ENCODE results near the gene IGF2R.

Gene IGF2R

GRCh38 chr6:160022793-160023192 lies 53.9 kb downstream of the IGF2R start:
- Histone ChIP-seq H3K27me3 (ENCODE audit: control insufficient read depth, insufficient read depth, low read length) (no peaks in the 10 kb centered on the region), H3K9me3 (ENCODE audit: control insufficient read depth, low read depth, low read length) (no peaks in the 10 kb centered on the region), H3K36me3 (ENCODE audit: control insufficient read depth, low read depth, low read length) (peaks cover 30% of the 10 kb centered on the region)

DNA sequence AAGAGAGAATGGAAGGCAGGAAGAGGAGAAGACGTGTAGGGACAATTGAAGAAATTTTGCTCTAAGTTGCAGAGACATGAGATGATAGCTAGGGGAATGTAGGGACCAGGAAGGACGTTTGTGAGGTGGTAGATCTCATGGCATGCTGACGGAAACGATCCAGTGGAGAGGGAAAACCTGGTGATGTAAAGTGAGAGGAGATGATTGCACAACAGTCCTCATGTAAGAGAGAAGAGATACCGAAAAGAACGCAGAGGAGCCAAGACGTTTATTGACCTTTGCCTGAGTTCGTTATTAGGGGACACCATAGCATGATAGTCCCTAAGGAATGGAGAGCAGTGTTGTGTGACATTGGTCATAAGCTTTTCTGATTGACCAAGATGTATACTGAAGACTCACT lies 55.3 kb downstream of the IGF2R start:
- Histone ChIP-seq H3K27me3 (ENCODE audit: control insufficient read depth, insufficient read depth, low read length) (no peaks in the 10 kb centered on the region), H3K9me3 (ENCODE audit: control insufficient read depth, low read depth, low read length) (no peaks in the 10 kb centered on the region), H3K36me3 (ENCODE audit: control insufficient read depth, low read depth, low read length) (peaks cover 36% of the 10 kb centered on the region), H3K9ac (ENCODE audit: low read length) (no peak overlapping the region), H3K27ac (ENCODE audit: low read length) (no peak overlapping the region), H3K4me3 (ENCODE audit: low read length) (no peak overlapping the region), H3K4me1 (ENCODE audit: control insufficient read depth, low read depth, low read length) (no peaks in the 10 kb centered on the region)

More at GRCh38 chr6:160022793-160023192, 53.9 kb downstream of the IGF2R start:
- H3K4me3 ChIP-seq (ENCODE audit: low read length): no peak overlapping the region
- H3K27ac ChIP-seq (ENCODE audit: low read length): no peak overlapping the region
- no peak overlapping the region for H3K9ac ChIP-seq (ENCODE audit: low read length)
- no peaks in the 10 kb centered on the region for H3K4me1 ChIP-seq (ENCODE audit: control insufficient read depth, low read depth, low read length)

- Histone ChIP-seq H3K4me1 (ENCODE audit: control insufficient read depth, low read depth, low read length) (no peaks in the 10 kb centered on the region), H3K4me3 (ENCODE audit: low read length) (no peak overlapping the region), H3K9ac (ENCODE audit: low read length) (no peak overlapping the region), H3K9me3 (ENCODE audit: control insufficient read depth, low read depth, low read length) (no peaks in the 10 kb centered on the region), H3K36me3 (ENCODE audit: control insufficient read depth, low read depth, low read length) (peaks cover 51% of the 10 kb centered on the region), H3K27me3 (ENCODE audit: control insufficient read depth, insufficient read depth, low read length) (no peaks in the 10 kb centered on the region), H3K27ac (ENCODE audit: low read length) (no peak overlapping the region)
Measured at GRCh38 chr6:160027076-160027475, 58.2 kb downstream of the IGF2R start.

- Histone ChIP-seq H3K4me3 (ENCODE audit: low read length) (no peak overlapping the region), H3K4me1 (ENCODE audit: control insufficient read depth, low read depth, low read length) (no peaks in the 10 kb centered on the region), H3K27ac (ENCODE audit: low read length) (no peak overlapping the region), H3K27me3 (ENCODE audit: control insufficient read depth, insufficient read depth, low read length) (no peaks in the 10 kb centered on the region), H3K9me3 (ENCODE audit: control insufficient read depth, low read depth, low read length) (no peaks in the 10 kb centered on the region), H3K36me3 (ENCODE audit: control insufficient read depth, low read depth, low read length) (peaks cover 59% of the 10 kb centered on the region), H3K9ac (ENCODE audit: low read length) (no peak overlapping the region)
Measured at GRCh38 chr6:160027931-160028330, 59.0 kb downstream of the IGF2R start.

DNA sequence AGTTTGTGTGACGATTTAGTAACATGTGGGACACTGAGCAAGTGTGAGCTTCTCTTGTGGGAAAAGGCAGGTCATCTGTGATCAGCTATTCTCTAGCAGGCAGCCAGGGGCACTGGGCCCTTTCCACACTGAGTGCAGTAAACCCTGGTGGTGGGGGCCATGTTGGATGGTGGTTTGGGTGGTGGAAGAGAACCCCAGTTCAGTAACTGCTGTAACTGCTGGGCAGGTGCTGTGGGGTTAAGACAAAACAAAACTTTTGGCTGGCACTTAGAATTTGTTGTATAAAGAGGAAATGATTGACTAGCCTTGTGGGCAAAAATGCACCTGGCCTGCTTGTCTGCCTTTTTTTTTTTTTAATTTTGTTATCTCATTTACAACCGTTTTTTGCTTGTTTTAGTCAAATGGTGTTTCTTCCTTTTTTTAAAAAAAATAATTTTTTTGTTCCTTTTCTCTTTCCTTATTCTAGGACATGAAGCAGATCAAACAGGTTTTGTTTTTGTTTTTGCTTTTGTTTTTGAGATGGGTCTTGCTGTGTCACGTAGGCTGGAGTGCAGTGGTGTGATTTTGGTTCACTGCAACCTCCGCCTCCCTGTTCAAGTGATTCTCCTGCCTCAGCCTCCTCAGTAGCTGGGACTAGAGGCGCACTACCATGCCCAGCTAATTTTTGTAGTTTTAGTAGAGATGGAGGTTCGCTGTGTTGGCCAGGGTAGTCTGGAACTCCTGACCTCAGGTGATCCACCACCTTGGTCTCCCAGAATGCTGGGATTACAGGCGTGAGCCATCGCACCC lies 59.8 kb downstream of the IGF2R start:
- Histone ChIP-seq H3K27me3 (ENCODE audit: control insufficient read depth, insufficient read depth, low read length) (no peaks in the 10 kb centered on the region), H3K9me3 (ENCODE audit: control insufficient read depth, low read depth, low read length) (no peaks in the 10 kb centered on the region), H3K4me1 (ENCODE audit: control insufficient read depth, low read depth, low read length) (no peaks in the 10 kb centered on the region), H3K9ac (ENCODE audit: low read length) (no peak overlapping the region), H3K36me3 (ENCODE audit: control insufficient read depth, low read depth, low read length) (peaks cover 67% of the 10 kb centered on the region), H3K27ac (ENCODE audit: low read length) (no peak overlapping the region), H3K4me3 (ENCODE audit: low read length) (no peak overlapping the region)

DNA sequence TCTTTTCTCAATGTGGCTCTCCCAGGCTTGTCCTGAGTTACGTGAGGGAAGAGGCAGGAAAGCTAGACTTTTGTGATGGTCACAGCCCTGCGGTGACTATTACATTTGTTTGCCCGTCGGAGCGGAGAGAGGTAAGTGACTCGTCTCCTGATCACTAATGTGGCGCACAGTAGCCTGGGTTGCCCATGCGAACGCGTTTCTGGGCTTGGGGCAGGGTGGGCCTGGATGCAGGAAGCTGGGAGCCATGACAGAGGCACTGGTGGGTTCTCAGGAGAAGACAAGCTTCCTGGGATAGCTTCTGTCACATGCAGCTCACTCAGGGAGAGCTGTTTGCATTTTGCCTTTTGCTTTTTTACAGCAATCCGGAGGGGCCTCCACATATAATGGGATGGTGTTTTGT lies 60.6 kb downstream of the IGF2R start:
- Histone ChIP-seq H3K4me1 (ENCODE audit: control insufficient read depth, low read depth, low read length) (no peaks in the 10 kb centered on the region), H3K36me3 (ENCODE audit: control insufficient read depth, low read depth, low read length) (peaks cover 71% of the 10 kb centered on the region), H3K27ac (ENCODE audit: low read length) (no peak overlapping the region), H3K9me3 (ENCODE audit: control insufficient read depth, low read depth, low read length) (no peaks in the 10 kb centered on the region), H3K4me3 (ENCODE audit: low read length) (no peak overlapping the region), H3K27me3 (ENCODE audit: control insufficient read depth, insufficient read depth, low read length) (no peaks in the 10 kb centered on the region), H3K9ac (ENCODE audit: low read length) (no peak overlapping the region)

- Histone ChIP-seq H3K4me1 (ENCODE audit: control insufficient read depth, low read depth, low read length) (no peaks in the 10 kb centered on the region), H3K36me3 (ENCODE audit: control insufficient read depth, low read depth, low read length) (peaks cover 72% of the 10 kb centered on the region), H3K9ac (ENCODE audit: low read length) (no peak overlapping the region), H3K27ac (ENCODE audit: low read length) (no peak overlapping the region), H3K27me3 (ENCODE audit: control insufficient read depth, insufficient read depth, low read length) (no peaks in the 10 kb centered on the region), H3K9me3 (ENCODE audit: control insufficient read depth, low read depth, low read length) (no peaks in the 10 kb centered on the region), H3K4me3 (ENCODE audit: low read length) (no peak overlapping the region)
Measured at GRCh38 chr6:160030103-160030502, 61.2 kb downstream of the IGF2R start.

DNA sequence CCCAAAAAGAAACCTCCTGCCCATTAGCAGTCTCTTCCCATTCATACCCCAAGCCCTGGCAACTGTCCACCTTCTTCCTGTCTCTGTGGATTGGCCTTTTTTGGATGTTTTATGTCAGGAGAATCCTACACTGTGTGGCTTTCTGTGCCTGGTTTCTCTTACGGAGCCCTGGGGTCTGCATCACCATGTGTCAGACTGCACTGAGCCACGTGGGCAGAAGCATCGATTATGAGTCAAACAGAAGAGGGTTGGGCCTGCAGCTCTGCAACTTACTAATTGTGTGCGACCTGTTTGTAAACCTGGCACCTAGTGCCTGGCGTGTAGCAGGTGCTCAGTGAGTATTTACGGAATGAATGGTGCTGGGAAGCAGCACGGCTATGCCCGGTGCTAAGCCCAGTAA lies 62.6 kb downstream of the IGF2R start:
- H3K27me3 ChIP-seq (ENCODE audit: control insufficient read depth, insufficient read depth, low read length): no peaks in the 10 kb centered on the region
- H3K4me3 ChIP-seq (ENCODE audit: low read length): no peak overlapping the region
- H3K4me1 ChIP-seq (ENCODE audit: control insufficient read depth, low read depth, low read length): no peaks in the 10 kb centered on the region
- peaks cover 78% of the 10 kb centered on the region for H3K36me3 ChIP-seq (ENCODE audit: control insufficient read depth, low read depth, low read length)
- no peak overlapping the region for H3K27ac ChIP-seq (ENCODE audit: low read length)
- no peaks in the 10 kb centered on the region for H3K9me3 ChIP-seq (ENCODE audit: control insufficient read depth, low read depth, low read length)
- no peak overlapping the region for H3K9ac ChIP-seq (ENCODE audit: low read length)

GRCh38 chr6:160031871-160032270 lies 63.0 kb downstream of the IGF2R start:
- H3K27ac ChIP-seq (ENCODE audit: low read length): no peak overlapping the region
- H3K36me3 ChIP-seq (ENCODE audit: control insufficient read depth, low read depth, low read length): peaks cover 74% of the 10 kb centered on the region

GRCh38 chr6:160032538-160032937 lies 63.7 kb downstream of the IGF2R start:
- H3K36me3 ChIP-seq (ENCODE audit: control insufficient read depth, low read depth, low read length): peaks cover 67% of the 10 kb centered on the region

More at GRCh38 chr6:160031871-160032270, 63.0 kb downstream of the IGF2R start:
- no peak overlapping the region for H3K4me3 ChIP-seq (ENCODE audit: low read length)
- no peaks in the 10 kb centered on the region for H3K27me3 ChIP-seq (ENCODE audit: control insufficient read depth, insufficient read depth, low read length)
- H3K9ac ChIP-seq (ENCODE audit: low read length): no peak overlapping the region
- H3K9me3 ChIP-seq (ENCODE audit: control insufficient read depth, low read depth, low read length): no peaks in the 10 kb centered on the region
- no peaks in the 10 kb centered on the region for H3K4me1 ChIP-seq (ENCODE audit: control insufficient read depth, low read depth, low read length)

DNA sequence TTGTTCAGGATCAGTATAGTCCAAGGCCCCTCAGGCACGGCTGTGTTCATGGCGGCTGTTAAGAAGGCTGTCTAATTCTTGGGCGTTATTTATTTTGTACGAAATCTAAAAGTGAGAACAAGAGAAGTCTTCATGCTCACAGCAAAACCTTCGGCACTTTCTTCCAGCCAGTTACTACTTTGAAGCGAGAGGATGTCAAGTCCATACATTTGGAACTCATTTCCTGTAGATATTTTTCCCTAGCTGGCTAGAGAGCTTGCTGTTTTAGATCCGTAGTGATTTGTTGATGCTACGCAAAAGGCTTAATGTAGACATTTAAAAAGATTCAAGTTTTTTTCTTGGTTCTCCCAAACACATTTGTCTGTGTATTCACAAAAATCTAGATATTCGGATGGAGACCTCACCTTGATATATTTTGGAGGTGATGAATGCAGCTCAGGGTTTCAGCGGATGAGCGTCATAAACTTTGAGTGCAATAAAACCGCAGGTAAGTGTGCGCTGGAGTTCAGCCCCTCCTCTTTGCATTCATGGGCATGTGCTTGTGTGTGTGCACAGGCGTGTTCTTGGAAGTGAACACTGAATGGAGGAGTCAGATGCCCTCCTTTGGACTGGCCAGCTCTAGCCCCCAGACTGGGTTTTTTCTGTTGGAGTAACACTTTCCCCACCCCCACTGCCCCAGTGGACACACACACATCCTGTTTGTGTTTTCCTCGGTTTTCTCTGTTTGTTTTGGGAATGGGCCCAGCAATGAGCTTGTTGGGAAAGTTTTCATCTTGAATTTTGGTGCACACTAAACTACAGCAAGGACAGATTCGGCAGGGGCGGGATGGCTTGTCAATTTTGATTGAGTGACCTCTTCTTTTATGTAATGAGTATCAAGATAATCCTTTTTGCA lies 65.4 kb downstream of the IGF2R start:
- Histone ChIP-seq H3K36me3 (ENCODE audit: control insufficient read depth, low read depth, low read length) (peaks cover 65% of the 10 kb centered on the region), H3K27ac (ENCODE audit: low read length) (no peak overlapping the region), H3K9ac (ENCODE audit: low read length) (no peak overlapping the region)

More at GRCh38 chr6:160032538-160032937, 63.7 kb downstream of the IGF2R start:
- Histone ChIP-seq H3K4me3 (ENCODE audit: low read length) (no peak overlapping the region), H3K27ac (ENCODE audit: low read length) (no peak overlapping the region), H3K9me3 (ENCODE audit: control insufficient read depth, low read depth, low read length) (no peaks in the 10 kb centered on the region), H3K27me3 (ENCODE audit: control insufficient read depth, insufficient read depth, low read length) (no peaks in the 10 kb centered on the region), H3K4me1 (ENCODE audit: control insufficient read depth, low read depth, low read length) (no peaks in the 10 kb centered on the region), H3K9ac (ENCODE audit: low read length) (no peak overlapping the region)

More for the DNA sequence above, 65.4 kb downstream of the IGF2R start:
- no peaks in the 10 kb centered on the region for H3K4me1 ChIP-seq (ENCODE audit: control insufficient read depth, low read depth, low read length)
- no peaks in the 10 kb centered on the region for H3K9me3 ChIP-seq (ENCODE audit: control insufficient read depth, low read depth, low read length)
- H3K4me3 ChIP-seq (ENCODE audit: low read length): no peak overlapping the region
- H3K27me3 ChIP-seq (ENCODE audit: control insufficient read depth, insufficient read depth, low read length): no peaks in the 10 kb centered on the region

Data from iPS-18a (cell line).